Neural cell (in vitro differentiated cells): ENCODE data around the gene DKK1. TPM values are rescaled to one million over a fixed set of nuclear protein-coding genes. Genes with fewer than 3 reads are reported as not detected.

Experiments used
- H2AFZ ChIP-seq: fragments of 200-600, 300-800 bp; sonication (generic), shearing (Covaris generic); 2 replicates; pipeline ENCODE4 v1.6.0; 2014; ENCODE audit warnings: low read depth, mild to moderate bottlenecking, antibody characterized with exemption, low read length, moderate library complexity
- H3F3A ChIP-seq: fragments of 200-600 bp; shearing (Covaris generic); 2 replicates; pipeline ENCODE4 v1.6.1; 2016; ENCODE audit warnings: mild to moderate bottlenecking, moderate library complexity, mixed read lengths, antibody characterized with exemption, low read length; ENCODE audit not compliant: insufficient read depth, poor library complexity, severe bottlenecking
- H3K27ac ChIP-seq: fragments of 200-600, 300-800 bp; sonication (generic), shearing (Covaris generic); 2 replicates; pipeline ENCODE4 v1.5.1; 2014; ENCODE audit warnings: mild to moderate bottlenecking, low read length, moderate library complexity
- H3K27me3 ChIP-seq: fragments of 300-800, 200-600 bp; sonication (generic), shearing (Covaris generic); 2 replicates; pipeline ENCODE4 v1.6.0; 2014; ENCODE audit warnings: mild to moderate bottlenecking, low read depth, low read length, moderate library complexity; ENCODE audit not compliant: insufficient read depth
- H3K36me3 ChIP-seq: fragments of 300-800, 200-600 bp; sonication (generic), shearing (Covaris generic); 2 replicates; pipeline ENCODE4 v1.5.1; 2014; ENCODE audit warnings: mild to moderate bottlenecking, antibody characterized with exemption, low read length, moderate library complexity; ENCODE audit not compliant: insufficient read depth
- H3K4me2 ChIP-seq: fragments of 300-800, 200-600 bp; sonication (generic), shearing (Covaris generic); 2 replicates; pipeline ENCODE4 v1.6.0; 2014; ENCODE audit warnings: mild to moderate bottlenecking, low read length
- H3K4me3 ChIP-seq: fragments of 300-800, 200-600 bp; sonication (generic), shearing (Covaris generic); 2 replicates; pipeline ENCODE4 v1.5.1; 2014; ENCODE audit warnings: mild to moderate bottlenecking, low read length, moderate library complexity
- H3K79me2 ChIP-seq: fragments of 200-600 bp; shearing (Covaris generic); replicated peaks from 2 replicates; pipeline ENCODE4 v1.6.0; 2014; ENCODE audit warnings: mild to moderate bottlenecking, low read length, moderate library complexity; ENCODE audit not compliant: insufficient read depth
- H3K9ac ChIP-seq: fragments of 300-800, 200-600 bp; sonication (generic), shearing (Covaris generic); 2 replicates; pipeline ENCODE4 v1.6.1; 2016; ENCODE audit warnings: mild to moderate bottlenecking, low read length, mixed read lengths
- H3K9me2 ChIP-seq: fragments of 200-600 bp; shearing (Covaris generic); 2 replicates; pipeline ENCODE4 v1.6.1; 2016; ENCODE audit warnings: mild to moderate bottlenecking, low read length, mixed read lengths; ENCODE audit not compliant: insufficient read depth
- H3K9me3 ChIP-seq: fragments of 200-600, 300-800 bp; sonication (generic), shearing (Covaris generic); 2 replicates; pipeline ENCODE4 v1.6.1; 2016; ENCODE audit warnings: mild to moderate bottlenecking, mixed run types, low read length, moderate library complexity, mixed read lengths
- H4K20me1 ChIP-seq: fragments of 200-600 bp; shearing (Covaris generic); 2 replicates; pipeline ENCODE4 v1.6.1; 2016; ENCODE audit warnings: mild to moderate bottlenecking, mixed run types; ENCODE audit not compliant: insufficient read depth
- EP300 ChIP-seq: fragments of 450-650 bp; conservative IDR thresholded peaks from 2 replicates; pipeline ENCODE4 v1.6.1; 2014; ENCODE audit warnings: antibody characterized with exemption, mild to moderate bottlenecking, moderate library complexity; ENCODE audit not compliant: poor library complexity, severe bottlenecking
- EZH2 ChIP-seq: fragments of 200-600, 300-800 bp; shearing (Covaris generic), sonication (generic); IDR thresholded peaks from 2 replicates; pipeline ENCODE4 v1.6.1; 2014; ENCODE audit warnings: antibody characterized with exemption, low read length, borderline replicate concordance, mild to moderate bottlenecking; ENCODE audit not compliant: insufficient read depth, poor library complexity, severe bottlenecking
- MXI1 ChIP-seq: fragments of 450-650 bp; conservative IDR thresholded peaks from 2 replicates; pipeline ENCODE4 v1.6.1; 2014; ENCODE audit warnings: antibody characterized with exemption, mild to moderate bottlenecking; ENCODE audit not compliant: poor library complexity, severe bottlenecking
- POLR2AphosphoS5 ChIP-seq: IDR thresholded peaks from 2 replicates; pipeline ENCODE4 v1.6.1; 2012
- RAD21 ChIP-seq: fragments of 450-650 bp; conservative IDR thresholded peaks from 2 replicates; pipeline ENCODE4 v1.6.1; 2014; ENCODE audit warnings: antibody characterized with exemption, mild to moderate bottlenecking, moderate library complexity
- SMC3 ChIP-seq: fragments of 450-650 bp; conservative IDR thresholded peaks from 2 replicates; pipeline ENCODE4 v1.6.1; 2014; ENCODE audit warnings: antibody characterized with exemption, mild to moderate bottlenecking, moderate library complexity; ENCODE audit not compliant: poor library complexity
- TAF1 ChIP-seq: IDR thresholded peaks from 2 replicates; pipeline ENCODE4 v1.6.1; 2012; ENCODE audit warnings: low read depth
- polyA plus RNA-seq: library from polyadenylated mRNA; depleted of rRNA; stranded (reverse); fragments of >200 nt; gene quantifications from 2 replicates; pipeline ENCODE4 v1.2.3, GENCODE V29; 2014
- TF ChIP-seq, protein P1 (sequence below): IDR thresholded peaks from 2 replicates; pipeline ENCODE4 v1.6.1; 2012; ENCODE audit warnings: borderline replicate concordance
- TF ChIP-seq, protein P2 (sequence below): fragments of 450-650 bp; IDR thresholded peaks from 2 replicates; pipeline ENCODE4 v1.5.1; 2014; ENCODE audit warnings: antibody characterized with exemption, mild to moderate bottlenecking, moderate library complexity; ENCODE audit not compliant: poor library complexity, severe bottlenecking

Gene DKK1
- polyA plus RNA-seq, 1 donor from 2014 or later, result 0.12 TPM

DNA sequence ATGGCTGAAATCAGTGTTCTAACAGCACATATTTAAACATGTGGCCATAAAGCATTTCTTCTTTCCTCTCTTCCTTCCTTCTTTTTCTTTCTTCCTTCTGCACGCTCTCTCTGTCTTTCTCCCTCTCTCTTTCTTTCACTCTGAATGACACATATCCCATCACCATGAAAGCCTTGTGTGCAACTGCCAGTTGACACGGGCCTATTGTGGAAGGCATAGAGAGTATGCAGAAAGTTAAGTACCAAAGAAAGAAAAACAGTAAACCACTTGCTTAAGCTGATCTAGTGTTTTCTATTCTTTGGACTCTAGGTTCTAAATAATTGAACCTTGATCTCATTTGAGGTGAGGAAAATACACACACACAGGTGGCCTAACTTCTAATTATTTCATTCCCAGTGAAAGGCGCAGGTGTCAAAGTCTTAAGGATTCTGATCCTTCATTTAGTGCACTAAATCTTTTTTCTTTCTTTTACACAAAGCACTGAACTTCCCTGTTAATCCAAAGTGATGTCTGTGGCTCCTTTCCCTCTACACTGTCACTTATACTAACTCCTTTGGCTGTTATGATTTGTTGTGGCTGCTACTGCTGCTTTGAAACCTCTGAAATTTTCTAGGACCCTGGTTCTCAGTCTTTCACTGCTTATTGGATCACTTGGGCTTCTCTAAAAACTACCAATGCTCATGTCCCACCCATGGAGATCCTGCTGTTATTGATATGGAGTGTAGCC is 17.7 kb downstream of the DKK1 start:
- Histone ChIP-seq H3K9ac (no peak overlapping the region), H3F3A (no peaks in the 10 kb centered on the region), H4K20me1 (no peaks in the 10 kb centered on the region), H3K4me2 (no peak overlapping the region), H3K4me3 (no peak overlapping the region), H3K79me2 (no peaks in the 10 kb centered on the region), H3K27ac (no peak overlapping the region), H2AFZ (no peak overlapping the region), H3K9me2 (no peaks in the 10 kb centered on the region), H3K36me3 (no peaks in the 10 kb centered on the region), H3K9me3 (no peaks in the 10 kb centered on the region), H3K27me3 (no peaks in the 10 kb centered on the region)
- TF ChIP-seq EP300 (no peak), SMC3 (no peak), MXI1 (no peak), EZH2 (no peak), TAF1 (no peak), POLR2AphosphoS5 (no peak), RAD21 (no peak)
- TF ChIP-seq, protein P1, sequence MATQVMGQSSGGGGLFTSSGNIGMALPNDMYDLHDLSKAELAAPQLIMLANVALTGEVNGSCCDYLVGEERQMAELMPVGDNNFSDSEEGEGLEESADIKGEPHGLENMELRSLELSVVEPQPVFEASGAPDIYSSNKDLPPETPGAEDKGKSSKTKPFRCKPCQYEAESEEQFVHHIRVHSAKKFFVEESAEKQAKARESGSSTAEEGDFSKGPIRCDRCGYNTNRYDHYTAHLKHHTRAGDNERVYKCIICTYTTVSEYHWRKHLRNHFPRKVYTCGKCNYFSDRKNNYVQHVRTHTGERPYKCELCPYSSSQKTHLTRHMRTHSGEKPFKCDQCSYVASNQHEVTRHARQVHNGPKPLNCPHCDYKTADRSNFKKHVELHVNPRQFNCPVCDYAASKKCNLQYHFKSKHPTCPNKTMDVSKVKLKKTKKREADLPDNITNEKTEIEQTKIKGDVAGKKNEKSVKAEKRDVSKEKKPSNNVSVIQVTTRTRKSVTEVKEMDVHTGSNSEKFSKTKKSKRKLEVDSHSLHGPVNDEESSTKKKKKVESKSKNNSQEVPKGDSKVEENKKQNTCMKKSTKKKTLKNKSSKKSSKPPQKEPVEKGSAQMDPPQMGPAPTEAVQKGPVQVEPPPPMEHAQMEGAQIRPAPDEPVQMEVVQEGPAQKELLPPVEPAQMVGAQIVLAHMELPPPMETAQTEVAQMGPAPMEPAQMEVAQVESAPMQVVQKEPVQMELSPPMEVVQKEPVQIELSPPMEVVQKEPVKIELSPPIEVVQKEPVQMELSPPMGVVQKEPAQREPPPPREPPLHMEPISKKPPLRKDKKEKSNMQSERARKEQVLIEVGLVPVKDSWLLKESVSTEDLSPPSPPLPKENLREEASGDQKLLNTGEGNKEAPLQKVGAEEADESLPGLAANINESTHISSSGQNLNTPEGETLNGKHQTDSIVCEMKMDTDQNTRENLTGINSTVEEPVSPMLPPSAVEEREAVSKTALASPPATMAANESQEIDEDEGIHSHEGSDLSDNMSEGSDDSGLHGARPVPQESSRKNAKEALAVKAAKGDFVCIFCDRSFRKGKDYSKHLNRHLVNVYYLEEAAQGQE, result no peak
- TF ChIP-seq, protein P2, sequence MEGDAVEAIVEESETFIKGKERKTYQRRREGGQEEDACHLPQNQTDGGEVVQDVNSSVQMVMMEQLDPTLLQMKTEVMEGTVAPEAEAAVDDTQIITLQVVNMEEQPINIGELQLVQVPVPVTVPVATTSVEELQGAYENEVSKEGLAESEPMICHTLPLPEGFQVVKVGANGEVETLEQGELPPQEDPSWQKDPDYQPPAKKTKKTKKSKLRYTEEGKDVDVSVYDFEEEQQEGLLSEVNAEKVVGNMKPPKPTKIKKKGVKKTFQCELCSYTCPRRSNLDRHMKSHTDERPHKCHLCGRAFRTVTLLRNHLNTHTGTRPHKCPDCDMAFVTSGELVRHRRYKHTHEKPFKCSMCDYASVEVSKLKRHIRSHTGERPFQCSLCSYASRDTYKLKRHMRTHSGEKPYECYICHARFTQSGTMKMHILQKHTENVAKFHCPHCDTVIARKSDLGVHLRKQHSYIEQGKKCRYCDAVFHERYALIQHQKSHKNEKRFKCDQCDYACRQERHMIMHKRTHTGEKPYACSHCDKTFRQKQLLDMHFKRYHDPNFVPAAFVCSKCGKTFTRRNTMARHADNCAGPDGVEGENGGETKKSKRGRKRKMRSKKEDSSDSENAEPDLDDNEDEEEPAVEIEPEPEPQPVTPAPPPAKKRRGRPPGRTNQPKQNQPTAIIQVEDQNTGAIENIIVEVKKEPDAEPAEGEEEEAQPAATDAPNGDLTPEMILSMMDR, result no peak

DNA sequence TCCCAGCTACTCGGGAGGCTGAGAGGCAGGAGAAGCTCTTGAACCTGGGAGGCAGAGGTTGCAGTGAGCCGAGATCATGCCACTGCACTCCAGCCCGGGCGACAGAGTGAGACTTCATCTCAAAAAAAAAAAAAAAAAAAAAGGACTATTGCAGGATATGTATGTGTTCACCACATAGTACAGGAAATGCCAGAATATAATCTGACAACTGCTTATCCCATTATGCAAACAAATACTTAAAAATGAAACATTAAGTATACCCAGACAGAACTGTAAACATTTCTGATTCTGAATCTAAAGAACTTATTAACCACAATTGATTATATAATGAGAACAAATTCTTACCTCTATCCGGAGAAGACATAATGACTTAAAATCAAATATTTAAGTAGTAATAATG is 18.7 kb downstream of the DKK1 start:
- H3K4me3 ChIP-seq, result no peak overlapping the region
- H3K9ac ChIP-seq, result no peak overlapping the region
- no peaks in the 10 kb centered on the region for H3K79me2 ChIP-seq
- no peak overlapping the region for H3K27ac ChIP-seq
- H2AFZ ChIP-seq, result no peak overlapping the region
- no peaks in the 10 kb centered on the region for H3K9me3 ChIP-seq
- H4K20me1 ChIP-seq, result no peaks in the 10 kb centered on the region
- no peaks in the 10 kb centered on the region for H3K27me3 ChIP-seq
- no peaks in the 10 kb centered on the region for H3F3A ChIP-seq
- TF ChIP-seq MXI1 (no peak), TAF1 (no peak), EP300 (no peak), SMC3 (no peak), POLR2AphosphoS5 (no peak), RAD21 (no peak), EZH2 (no peak)
- TF ChIP-seq, protein P2, result no peak
- TF ChIP-seq, protein P1, result no peak
- H3K9me2 ChIP-seq, result no peaks in the 10 kb centered on the region
- no peaks in the 10 kb centered on the region for H3K36me3 ChIP-seq
- H3K4me2 ChIP-seq, result no peak overlapping the region
